ENCODE measurements around the gene DRAM1. TPM values are rescaled to one million over a fixed set of nuclear protein-coding genes. Genes with fewer than 3 reads are reported as not detected.
"Not testable (repeated sequence)": the region's sequence is repeated elsewhere in the genome, so short reads cannot be mapped to it uniquely, and the experiment has no call there.

Gene DRAM1
- polyA plus RNA-seq, 4 donors = 0.89 to 9.9 (median 5.6) TPM

DNA sequence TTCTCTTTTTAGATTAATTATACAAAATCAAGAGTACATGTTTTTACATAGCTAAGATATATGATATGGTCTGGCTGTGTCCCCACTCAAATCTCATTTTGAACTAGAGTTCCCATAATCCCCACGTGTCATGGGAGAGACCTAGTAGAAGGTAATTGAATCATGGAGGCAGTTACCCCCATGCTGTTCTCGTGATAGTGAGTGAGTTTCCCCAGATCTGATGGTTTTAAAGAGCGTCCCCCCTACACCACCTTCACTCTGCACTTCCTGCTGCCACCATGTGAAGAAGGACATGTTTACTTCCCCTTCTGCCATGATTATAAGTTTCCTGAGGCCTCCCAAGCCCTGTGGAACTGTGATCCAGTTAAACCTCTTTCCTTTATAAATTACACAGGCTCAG is 21.4 kb upstream of the DRAM1 start:
- FAIRE-seq = no peak
- 76 to 91% (median 84%) methylated on average over 3 of the region's 3 CpGs for WGBS, 3 donors

DNA sequence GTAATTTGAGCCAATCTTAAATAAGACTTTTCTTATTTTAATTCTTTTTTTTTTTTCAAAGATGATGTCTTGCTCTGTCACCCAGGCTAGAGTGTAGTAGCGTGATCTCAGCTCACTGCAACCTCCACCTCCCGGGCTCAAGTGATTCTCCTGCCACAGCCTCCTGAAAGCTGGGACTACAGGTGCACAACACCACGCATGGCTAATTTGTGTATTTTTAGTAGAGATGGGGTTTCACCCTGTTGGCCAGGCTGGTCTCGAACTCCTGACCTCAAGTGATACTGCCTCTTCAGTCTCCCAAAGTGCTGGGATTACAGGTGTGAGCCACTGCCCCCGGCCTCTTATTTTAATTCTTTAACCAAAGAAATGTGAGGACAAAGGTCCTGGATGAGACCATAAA is 20.8 kb upstream of the DRAM1 start:
- WGBS, 3 donors = 62 to 79% (median 73%) methylated on average over 5 of the region's 5 CpGs
- not testable (repeated sequence) for H3K4me3 ChIP-seq (ENCODE audit: low read depth in 1 of 3, low read length in 3 of 3); H3K36me3 ChIP-seq (ENCODE audit: control insufficient read depth in 3 of 3, insufficient read depth in 2 of 3, low read depth in 1 of 3, low read length in 3 of 3); H3K27ac ChIP-seq (ENCODE audit: low read depth in 1 of 3, low read length in 2 of 3); DNase-seq; FAIRE-seq; H3K27me3 ChIP-seq (ENCODE audit: control insufficient read depth in 3 of 3, insufficient read depth in 3 of 3, low read length in 3 of 3); H3K4me1 ChIP-seq (ENCODE audit: control insufficient read depth in 3 of 3, insufficient read depth in 2 of 3, low read depth in 1 of 3, low read length in 2 of 3); H3K9me3 ChIP-seq (ENCODE audit: control insufficient read depth in 2 of 2, insufficient read depth in 1 of 2, low read depth in 1 of 2, low read length in 1 of 2)

More for the DNA sequence above, 21.4 kb upstream of the DRAM1 start:
- Histone ChIP-seq H3K4me1 (ENCODE audit: control insufficient read depth in 3 of 3, insufficient read depth in 2 of 3, low read depth in 1 of 3, low read length in 2 of 3) (peaks cover 0 to 6% (median 0%) of the 10 kb centered on the region in 3 donors), H3K27me3 (ENCODE audit: control insufficient read depth in 3 of 3, insufficient read depth in 3 of 3, low read length in 3 of 3) (no peaks in the 10 kb centered on the region), H3K36me3 (ENCODE audit: control insufficient read depth in 3 of 3, insufficient read depth in 2 of 3, low read depth in 1 of 3, low read length in 3 of 3) (no peaks in the 10 kb centered on the region), H3K9me3 (ENCODE audit: control insufficient read depth in 2 of 2, insufficient read depth in 1 of 2, low read depth in 1 of 2, low read length in 1 of 2) (no peaks in the 10 kb centered on the region), H3K27ac (ENCODE audit: low read depth in 1 of 3, low read length in 2 of 3) (no peak overlapping the region), H3K4me3 (ENCODE audit: low read depth in 1 of 3, low read length in 3 of 3) (no peak overlapping the region)
- DNase-seq = no peak

DNA sequence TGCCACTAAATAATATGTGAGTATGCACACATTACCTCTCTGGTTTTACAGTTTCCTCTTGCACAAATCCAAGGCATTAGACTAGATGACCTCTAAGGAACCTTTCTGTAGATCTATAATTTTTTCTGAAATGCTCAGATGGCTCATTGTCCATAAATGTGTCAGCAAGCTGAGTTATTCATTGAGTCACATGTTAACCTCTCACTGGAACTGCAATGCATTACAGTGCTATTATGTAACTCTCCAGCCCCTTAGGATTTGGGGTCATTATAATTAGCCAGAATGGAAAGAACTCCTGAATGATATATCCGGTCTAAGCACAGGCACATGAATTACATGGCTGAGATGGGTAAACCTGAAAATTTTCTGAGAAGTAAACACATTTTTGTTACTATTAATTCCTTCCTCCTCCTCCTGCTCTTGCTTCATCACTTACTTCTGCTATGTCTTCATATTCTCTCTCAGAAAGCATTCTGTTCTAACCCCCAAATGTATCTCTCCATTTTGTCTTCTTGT is 20.3 kb upstream of the DRAM1 start:
- 42 to 56% (median 42%) methylated on average over 1 of the region's 1 CpG for WGBS, 3 donors
- H3K27ac ChIP-seq (ENCODE audit: low read depth in 1 of 3, low read length in 2 of 3) = no peak overlapping the region
- H3K9me3 ChIP-seq (ENCODE audit: control insufficient read depth in 2 of 2, insufficient read depth in 1 of 2, low read depth in 1 of 2, low read length in 1 of 2) = no peaks in the 10 kb centered on the region
- H3K4me1 ChIP-seq (ENCODE audit: control insufficient read depth in 3 of 3, insufficient read depth in 2 of 3, low read depth in 1 of 3, low read length in 2 of 3) = peaks cover 0 to 6% (median 0%) of the 10 kb centered on the region in 3 donors
- FAIRE-seq = no peak
- no peak overlapping the region for H3K4me3 ChIP-seq (ENCODE audit: low read depth in 1 of 3, low read length in 3 of 3)
- no peaks in the 10 kb centered on the region for H3K36me3 ChIP-seq (ENCODE audit: control insufficient read depth in 3 of 3, insufficient read depth in 2 of 3, low read depth in 1 of 3, low read length in 3 of 3)
- no peaks in the 10 kb centered on the region for H3K27me3 ChIP-seq (ENCODE audit: control insufficient read depth in 3 of 3, insufficient read depth in 3 of 3, low read length in 3 of 3)
- DNase-seq = peak in 1 of 2 donors; percentile 19

DNA sequence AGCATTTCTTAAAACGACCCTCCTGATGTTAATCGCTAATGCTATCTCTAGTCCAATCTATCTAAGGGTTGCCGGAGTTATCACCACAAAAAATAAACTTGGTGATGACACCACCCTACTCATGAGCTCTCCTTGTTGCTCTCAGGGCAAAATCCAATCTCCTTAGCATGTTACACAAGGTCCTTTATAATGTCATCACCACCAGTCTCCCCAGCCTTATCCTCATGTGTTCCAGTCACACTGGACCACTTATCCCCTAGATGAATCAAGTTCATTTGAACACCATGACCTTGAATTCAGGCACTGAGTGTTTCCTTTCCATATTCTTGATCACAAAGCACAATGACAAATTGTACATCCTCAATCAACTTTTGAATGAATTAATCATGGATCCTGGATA is 19.0 kb upstream of the DRAM1 start:
- Histone ChIP-seq H3K36me3 (ENCODE audit: control insufficient read depth in 3 of 3, insufficient read depth in 2 of 3, low read depth in 1 of 3, low read length in 3 of 3) (no peaks in the 10 kb centered on the region), H3K27me3 (ENCODE audit: control insufficient read depth in 3 of 3, insufficient read depth in 3 of 3, low read length in 3 of 3) (no peaks in the 10 kb centered on the region), H3K4me1 (ENCODE audit: control insufficient read depth in 3 of 3, insufficient read depth in 2 of 3, low read depth in 1 of 3, low read length in 2 of 3) (peaks cover 0 to 6% (median 0%) of the 10 kb centered on the region in 3 donors), H3K9me3 (ENCODE audit: control insufficient read depth in 2 of 2, insufficient read depth in 1 of 2, low read depth in 1 of 2, low read length in 1 of 2) (peaks cover 0 to 2% of the 10 kb centered on the region in 2 donors), H3K4me3 (ENCODE audit: low read depth in 1 of 3, low read length in 3 of 3) (no peak overlapping the region), H3K27ac (ENCODE audit: low read depth in 1 of 3, low read length in 2 of 3) (no peak overlapping the region)
- WGBS, 3 donors = 83 to 96% (median 91%) methylated on average over 3 of the region's 3 CpGs
- DNase-seq (no peak), FAIRE-seq (no peak)

DNA sequence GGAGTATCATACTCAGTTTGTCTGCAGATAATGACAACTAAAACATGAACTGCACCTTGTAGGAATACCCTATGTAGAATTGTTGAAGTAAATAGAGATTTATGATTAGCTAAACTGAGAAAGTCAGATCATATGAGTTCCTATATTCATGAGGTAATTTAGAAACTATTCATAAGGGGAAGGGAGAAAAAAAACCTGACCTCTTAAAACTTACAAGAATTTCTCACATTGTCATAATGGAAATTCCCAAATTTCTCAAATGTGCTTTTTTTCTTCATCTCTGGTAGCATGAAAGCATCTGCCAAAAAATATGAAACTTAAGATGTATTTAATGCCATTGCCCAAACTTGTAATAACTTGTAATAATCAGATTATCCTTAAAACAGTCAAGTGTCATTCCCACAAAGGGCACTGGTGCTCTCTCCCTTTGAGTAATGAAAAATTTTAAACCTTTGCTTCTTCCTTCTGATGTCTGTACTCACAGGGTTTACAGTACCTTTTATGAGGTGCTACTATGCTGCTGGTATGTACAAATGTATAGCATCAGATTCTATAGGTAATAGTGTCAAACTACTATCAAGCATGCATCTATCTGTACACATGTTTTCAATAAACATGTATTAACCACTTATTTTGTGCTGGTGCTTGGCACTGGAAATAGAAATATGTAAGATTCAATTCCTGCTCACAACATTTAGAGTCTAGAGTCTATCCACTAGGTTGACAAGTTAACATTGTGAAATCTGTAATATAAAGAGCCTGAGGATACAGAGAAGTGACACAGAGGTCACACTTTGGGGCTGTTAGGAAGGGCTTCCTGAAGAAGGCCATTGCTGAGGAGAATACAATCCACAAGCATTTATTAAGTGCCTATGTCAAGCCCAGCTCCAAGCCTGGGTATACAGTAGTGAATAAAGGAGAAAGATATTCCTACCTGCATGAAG is 17.4 kb upstream of the DRAM1 start:
- FAIRE-seq (no peak), DNase-seq (no peak)
- Histone ChIP-seq H3K36me3 (ENCODE audit: control insufficient read depth in 3 of 3, insufficient read depth in 2 of 3, low read depth in 1 of 3, low read length in 3 of 3) (no peaks in the 10 kb centered on the region), H3K4me1 (ENCODE audit: control insufficient read depth in 3 of 3, insufficient read depth in 2 of 3, low read depth in 1 of 3, low read length in 2 of 3) (peaks cover 0 to 6% (median 0%) of the 10 kb centered on the region in 3 donors), H3K4me3 (ENCODE audit: low read depth in 1 of 3, low read length in 3 of 3) (no peak overlapping the region), H3K9me3 (ENCODE audit: control insufficient read depth in 2 of 2, insufficient read depth in 1 of 2, low read depth in 1 of 2, low read length in 1 of 2) (peaks cover 0 to 11% of the 10 kb centered on the region in 2 donors), H3K27ac (ENCODE audit: low read depth in 1 of 3, low read length in 2 of 3) (no peak overlapping the region), H3K27me3 (ENCODE audit: control insufficient read depth in 3 of 3, insufficient read depth in 3 of 3, low read length in 3 of 3) (no peaks in the 10 kb centered on the region)

DNA sequence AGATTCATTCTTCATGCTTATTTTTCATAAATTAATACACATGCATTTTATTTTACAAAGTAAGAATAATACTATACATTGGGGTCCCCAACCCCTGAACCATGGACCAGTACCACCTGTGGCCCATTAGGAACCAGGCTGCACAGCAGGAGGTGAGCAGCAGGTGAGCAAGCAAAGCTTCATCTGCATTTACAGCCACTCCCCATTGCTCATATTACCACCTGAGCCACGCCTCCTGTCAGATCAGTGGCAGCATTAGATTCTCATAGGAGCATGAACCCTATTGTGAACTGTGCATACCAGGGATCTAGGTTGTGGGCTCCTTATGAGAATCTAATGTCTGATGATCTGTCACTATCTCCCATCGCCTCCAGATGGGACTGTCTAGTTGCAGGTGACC is 15.7 kb upstream of the DRAM1 start:
- FAIRE-seq; H3K27me3 ChIP-seq (ENCODE audit: control insufficient read depth in 3 of 3, insufficient read depth in 3 of 3, low read length in 3 of 3); H3K4me3 ChIP-seq (ENCODE audit: low read depth in 1 of 3, low read length in 3 of 3); H3K36me3 ChIP-seq (ENCODE audit: control insufficient read depth in 3 of 3, insufficient read depth in 2 of 3, low read depth in 1 of 3, low read length in 3 of 3); H3K27ac ChIP-seq (ENCODE audit: low read depth in 1 of 3, low read length in 2 of 3); H3K4me1 ChIP-seq (ENCODE audit: control insufficient read depth in 3 of 3, insufficient read depth in 2 of 3, low read depth in 1 of 3, low read length in 2 of 3): not testable (repeated sequence)
- peak in 1 of 2 donors; percentile 24 for DNase-seq
- peaks cover 0 to 23% of the 10 kb centered on the region in 2 donors for H3K9me3 ChIP-seq (ENCODE audit: control insufficient read depth in 2 of 2, insufficient read depth in 1 of 2, low read depth in 1 of 2, low read length in 1 of 2)
- 74 to 89% (median 83%) methylated on average over 2 of the region's 2 CpGs for WGBS, 3 donors

DNA sequence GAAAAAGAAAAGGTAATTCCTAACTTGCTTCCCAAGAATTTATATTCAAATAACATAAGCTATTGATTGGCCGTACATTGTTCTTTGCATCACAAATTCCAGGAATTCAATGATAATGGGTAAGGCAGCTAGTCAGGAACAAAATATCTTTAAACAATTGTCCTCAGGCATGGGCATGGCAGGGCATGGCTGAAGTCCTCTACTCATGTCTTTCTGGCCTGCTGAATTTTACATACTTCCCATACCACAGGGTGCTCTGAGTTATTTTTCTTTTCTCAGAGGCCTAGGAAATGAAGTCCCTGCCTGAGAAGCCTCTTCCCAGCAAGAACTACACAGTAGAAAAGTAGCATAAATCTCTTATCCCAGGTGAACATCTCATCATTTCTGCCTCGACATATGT is 15.1 kb upstream of the DRAM1 start:
- no peak for FAIRE-seq
- Histone ChIP-seq H3K27ac (ENCODE audit: low read depth in 1 of 3, low read length in 2 of 3) (no peak overlapping the region), H3K4me3 (ENCODE audit: low read depth in 1 of 3, low read length in 3 of 3) (no peak overlapping the region), H3K4me1 (ENCODE audit: control insufficient read depth in 3 of 3, insufficient read depth in 2 of 3, low read depth in 1 of 3, low read length in 2 of 3) (no peaks in the 10 kb centered on the region), H3K27me3 (ENCODE audit: control insufficient read depth in 3 of 3, insufficient read depth in 3 of 3, low read length in 3 of 3) (no peaks in the 10 kb centered on the region), H3K9me3 (ENCODE audit: control insufficient read depth in 2 of 2, insufficient read depth in 1 of 2, low read depth in 1 of 2, low read length in 1 of 2) (peaks cover 0 to 23% of the 10 kb centered on the region in 2 donors), H3K36me3 (ENCODE audit: control insufficient read depth in 3 of 3, insufficient read depth in 2 of 3, low read depth in 1 of 3, low read length in 3 of 3) (no peaks in the 10 kb centered on the region)
- no peak for DNase-seq
- WGBS, 3 donors = 90 to 93% (median 91%) methylated on average over 2 of the region's 2 CpGs

DNA sequence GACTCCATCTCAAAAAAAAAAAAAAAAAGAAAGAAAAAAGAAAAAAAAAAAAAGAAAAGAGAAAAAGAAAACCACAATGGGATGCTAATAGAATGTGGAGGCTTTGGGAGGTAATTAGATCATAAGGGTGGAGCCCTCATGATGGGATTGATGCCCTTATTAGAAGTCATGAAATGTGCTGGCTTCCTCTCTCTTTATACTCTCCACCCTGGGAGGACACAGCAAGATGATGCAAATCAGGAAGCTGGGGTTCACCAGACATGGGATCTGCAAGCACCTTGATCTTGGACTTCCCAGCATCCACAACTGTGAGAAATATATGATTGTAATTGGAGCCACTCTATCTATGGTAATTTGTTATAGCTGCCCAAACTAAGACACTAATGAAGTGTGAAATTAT is 13.4 kb upstream of the DRAM1 start:
- Histone ChIP-seq H3K36me3 (ENCODE audit: control insufficient read depth in 3 of 3, insufficient read depth in 2 of 3, low read depth in 1 of 3, low read length in 3 of 3) (no peaks in the 10 kb centered on the region), H3K4me1 (ENCODE audit: control insufficient read depth in 3 of 3, insufficient read depth in 2 of 3, low read depth in 1 of 3, low read length in 2 of 3) (no peaks in the 10 kb centered on the region), H3K9me3 (ENCODE audit: control insufficient read depth in 2 of 2, insufficient read depth in 1 of 2, low read depth in 1 of 2, low read length in 1 of 2) (peaks cover 0 to 23% of the 10 kb centered on the region in 2 donors), H3K27me3 (ENCODE audit: control insufficient read depth in 3 of 3, insufficient read depth in 3 of 3, low read length in 3 of 3) (no peaks in the 10 kb centered on the region), H3K27ac (ENCODE audit: low read depth in 1 of 3, low read length in 2 of 3) (no peak overlapping the region), H3K4me3 (ENCODE audit: low read depth in 1 of 3, low read length in 3 of 3) (no peak overlapping the region)
- no peak for FAIRE-seq
- DNase-seq = no peak
